ENCODE measurements around the gene CHMP6.
"Not testable (repeated sequence)": the region's sequence is repeated elsewhere in the genome, so short reads cannot be mapped to it uniquely, and the experiment has no call there.

CHMP6 gene

GRCh38 chr17:81030312-81030711 lies 38.7 kb downstream of the CHMP6 start:
- DNase-seq (ENCODE audit: low read depth in 2 of 2), result not testable (repeated sequence)

DNA sequence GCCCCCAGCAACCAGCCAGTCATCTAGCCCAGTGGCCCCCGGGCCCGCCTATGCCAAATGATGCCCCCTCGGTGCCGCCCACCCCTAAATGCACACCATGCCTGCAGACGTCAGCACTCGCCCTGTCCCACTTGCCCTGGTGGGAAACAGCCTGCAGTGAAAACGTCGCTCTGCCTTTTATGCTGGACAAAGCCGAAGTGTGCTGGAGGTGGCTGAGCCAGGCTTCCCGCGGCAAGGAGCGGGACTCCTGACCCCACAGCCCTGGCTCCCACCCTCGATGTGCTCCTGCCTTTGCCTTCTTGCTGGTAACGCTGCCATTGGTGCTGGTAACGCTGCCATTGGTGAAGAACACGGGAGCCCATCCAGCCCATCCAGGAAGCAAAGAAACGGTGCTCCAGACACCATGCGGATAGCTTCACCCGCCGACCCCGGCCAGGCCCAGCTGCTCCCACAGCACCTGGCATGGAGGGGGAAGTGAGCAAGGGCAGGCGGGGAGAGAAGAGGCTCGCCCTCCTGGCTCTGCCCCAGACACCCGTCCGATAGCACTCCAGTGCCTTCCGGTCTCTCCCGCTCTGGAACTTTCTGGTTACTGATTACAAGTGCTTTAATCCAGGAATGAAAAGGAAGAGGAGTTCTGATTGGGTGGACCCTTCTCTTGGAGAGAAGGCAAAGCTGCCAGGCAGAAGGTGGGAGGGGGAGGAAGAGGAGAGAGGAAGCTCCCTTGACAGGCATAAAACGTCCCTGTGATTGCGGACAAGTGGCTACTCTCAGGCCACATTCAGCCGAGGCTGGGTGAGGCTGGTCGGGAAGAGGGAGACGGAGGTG lies 39.3 kb downstream of the CHMP6 start:
- no peak for DNase-seq (ENCODE audit: low read depth in 2 of 2)

GRCh38 chr17:81031566-81032550 lies 40.2 kb downstream of the CHMP6 start:
- no peak for DNase-seq (ENCODE audit: low read depth in 2 of 2)

DNA sequence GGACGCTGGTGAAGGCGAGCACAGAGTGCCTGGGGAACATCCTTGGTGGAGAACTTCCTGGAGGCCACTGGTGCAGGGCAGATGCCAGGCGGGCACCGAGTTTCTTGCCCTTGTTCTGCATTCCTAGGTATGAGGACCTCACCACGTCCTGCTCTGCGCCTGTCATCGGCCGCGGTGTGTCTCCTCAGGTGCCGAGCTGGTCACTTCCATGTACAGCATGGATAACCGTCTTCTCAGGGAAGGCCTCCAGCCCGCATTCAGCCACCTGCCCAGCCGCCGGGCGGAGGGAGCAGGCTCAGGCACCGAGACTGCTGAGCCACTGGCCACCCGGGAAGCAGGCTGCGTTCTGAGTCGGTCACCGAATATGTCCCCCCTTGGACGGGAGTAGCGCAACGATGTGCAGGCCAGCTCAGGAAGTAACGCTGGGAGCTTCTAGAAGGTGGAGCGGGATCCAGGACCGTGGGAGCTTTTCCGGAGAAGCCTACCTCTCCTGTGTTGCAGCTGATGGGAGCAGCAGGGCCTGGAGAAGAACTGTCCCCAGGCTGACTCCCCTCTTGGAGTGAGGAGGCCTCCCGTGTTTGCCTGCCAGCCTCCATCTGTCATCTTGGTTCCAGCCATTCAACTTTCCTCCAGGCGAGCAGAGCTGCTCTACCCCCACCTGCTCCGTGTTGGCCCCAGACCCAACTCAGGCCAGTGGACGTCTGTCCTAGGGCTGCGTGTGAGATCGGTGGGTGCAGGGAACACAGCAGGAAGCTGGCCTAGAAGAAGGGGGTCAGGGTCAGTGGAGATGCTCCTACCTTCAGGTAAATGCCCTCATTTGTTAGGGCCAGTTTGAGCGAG lies 41.2 kb downstream of the CHMP6 start:
- DNase-seq (ENCODE audit: low read depth in 2 of 2), result no peak

DNA sequence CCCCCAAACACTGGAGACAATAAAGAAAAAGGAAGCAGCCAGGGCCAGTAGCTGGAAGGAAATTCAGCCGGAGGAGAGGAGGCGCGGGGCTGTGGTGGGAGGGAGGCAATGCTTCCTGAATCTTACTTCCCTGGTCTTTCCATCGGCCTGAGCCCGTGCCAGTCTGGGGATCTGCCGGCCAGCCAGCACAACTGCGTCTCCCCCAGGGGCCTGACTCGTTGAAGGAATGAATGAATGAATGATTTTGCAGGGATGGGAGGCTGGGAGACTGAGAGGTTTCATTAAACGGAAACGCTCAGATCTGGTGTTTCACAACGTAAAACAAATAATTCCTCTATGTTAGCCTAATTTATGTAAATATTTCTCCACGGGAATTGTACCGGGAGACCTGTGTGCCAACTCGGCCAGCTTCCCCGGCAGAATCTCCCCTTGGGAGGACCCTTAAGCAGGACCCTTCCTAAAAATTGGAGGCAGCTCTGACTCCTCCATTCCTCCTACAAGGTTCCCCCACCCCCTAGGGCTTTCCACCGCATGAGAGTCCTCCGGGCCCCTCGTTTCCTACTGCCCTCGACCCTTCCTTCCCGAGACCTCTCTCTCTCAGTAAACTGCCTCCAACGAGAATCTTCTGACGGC lies 42.0 kb downstream of the CHMP6 start:
- DNase-seq (ENCODE audit: low read depth in 2 of 2), result no peak

DNA sequence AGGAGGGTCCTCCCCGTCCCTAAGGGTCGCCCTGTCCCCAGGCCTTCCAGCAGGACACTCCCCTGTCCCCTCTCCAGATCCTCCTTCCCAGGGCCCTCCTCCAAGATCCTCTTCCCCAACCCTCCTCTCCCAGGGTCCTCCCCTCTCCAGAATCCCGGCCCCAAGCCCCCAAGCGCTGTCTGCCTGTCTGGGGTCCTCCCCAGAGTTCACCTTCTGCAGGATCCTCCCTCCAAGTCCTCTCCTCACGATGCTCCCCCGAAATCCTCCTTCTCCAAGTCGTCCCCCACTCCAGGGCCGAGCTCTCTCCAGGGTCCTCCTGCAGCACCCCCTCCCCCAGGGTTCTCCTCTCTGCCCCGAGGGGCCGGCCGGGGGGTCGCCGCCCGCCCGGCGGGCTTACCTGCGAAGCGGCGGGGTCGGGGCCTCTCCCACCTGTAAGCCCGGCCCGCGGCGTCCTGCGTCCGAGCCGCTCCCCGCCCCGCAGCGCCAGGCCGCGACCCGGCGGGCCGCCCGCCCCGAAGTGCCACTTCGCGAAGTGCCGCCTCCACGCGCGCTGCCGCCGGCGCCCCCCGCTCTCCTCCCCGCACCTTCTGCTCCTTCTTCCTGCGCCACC lies 42.6 kb downstream of the CHMP6 start:
- no peak for DNase-seq (ENCODE audit: low read depth in 2 of 2)

DNA sequence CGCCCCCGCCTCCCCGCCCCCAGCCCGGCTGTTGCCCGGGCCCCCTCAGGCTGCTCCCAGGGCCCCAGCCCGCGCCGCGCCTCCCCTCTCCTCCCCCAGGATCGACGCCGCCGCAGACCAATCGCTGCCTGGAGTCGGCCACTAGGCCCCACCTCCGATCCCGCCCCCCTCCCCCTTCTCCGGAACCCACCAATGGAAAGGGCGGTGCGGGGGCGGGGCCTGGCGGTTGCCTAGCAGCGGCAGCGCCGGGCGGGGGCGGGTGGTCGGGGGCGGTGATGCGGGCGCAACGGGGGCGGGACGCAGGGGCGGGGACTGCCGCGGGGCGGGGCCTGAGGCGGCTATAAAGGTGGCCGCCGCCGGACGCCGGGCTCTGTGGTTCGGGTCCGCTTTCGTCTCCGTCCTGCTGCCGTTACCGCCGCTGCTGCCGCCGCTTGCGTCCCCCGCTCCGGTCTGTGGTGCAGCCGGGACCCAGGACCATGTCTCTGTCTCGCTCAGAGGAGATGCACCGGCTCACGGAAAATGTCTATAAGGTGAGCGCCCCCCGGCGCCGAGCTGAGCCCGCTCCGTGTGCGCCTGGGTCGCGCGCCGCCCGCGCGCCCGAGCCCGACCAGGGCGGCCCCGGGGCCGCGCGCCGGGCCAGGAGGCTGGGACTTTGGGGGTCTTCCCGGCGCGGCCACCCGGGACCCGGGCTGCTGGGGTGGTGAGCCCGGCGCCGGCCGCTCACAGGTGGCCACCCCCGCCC lies 43.3 kb downstream of the CHMP6 start, which contains the start of gene BAIAP2:
TSS of gene BAIAP2 (plus strand) at position 373 of the 742 bp plus-strand sequence. CDS start at position 477, 104 bp downstream.
- peak; percentile 97 to 99 for DNase-seq (ENCODE audit: low read depth in 2 of 2)

GRCh38 chr17:81035521-81036196 lies 44.0 kb downstream of the CHMP6 start:
- no peak for DNase-seq (ENCODE audit: low read depth in 2 of 2)

GRCh38 chr17:81036197-81036941 lies 44.7 kb downstream of the CHMP6 start:
- DNase-seq (ENCODE audit: low read depth in 2 of 2), result no peak

GRCh38 chr17:81037026-81037797 lies 45.6 kb downstream of the CHMP6 start:
- no peak for DNase-seq (ENCODE audit: low read depth in 2 of 2)

GRCh38 chr17:81037798-81038733 lies 46.4 kb downstream of the CHMP6 start:
- no peak for DNase-seq (ENCODE audit: low read depth in 2 of 2)

GRCh38 chr17:81039096-81039495 lies 47.5 kb downstream of the CHMP6 start:
- DNase-seq (ENCODE audit: low read depth in 2 of 2), result no peak

DNA sequence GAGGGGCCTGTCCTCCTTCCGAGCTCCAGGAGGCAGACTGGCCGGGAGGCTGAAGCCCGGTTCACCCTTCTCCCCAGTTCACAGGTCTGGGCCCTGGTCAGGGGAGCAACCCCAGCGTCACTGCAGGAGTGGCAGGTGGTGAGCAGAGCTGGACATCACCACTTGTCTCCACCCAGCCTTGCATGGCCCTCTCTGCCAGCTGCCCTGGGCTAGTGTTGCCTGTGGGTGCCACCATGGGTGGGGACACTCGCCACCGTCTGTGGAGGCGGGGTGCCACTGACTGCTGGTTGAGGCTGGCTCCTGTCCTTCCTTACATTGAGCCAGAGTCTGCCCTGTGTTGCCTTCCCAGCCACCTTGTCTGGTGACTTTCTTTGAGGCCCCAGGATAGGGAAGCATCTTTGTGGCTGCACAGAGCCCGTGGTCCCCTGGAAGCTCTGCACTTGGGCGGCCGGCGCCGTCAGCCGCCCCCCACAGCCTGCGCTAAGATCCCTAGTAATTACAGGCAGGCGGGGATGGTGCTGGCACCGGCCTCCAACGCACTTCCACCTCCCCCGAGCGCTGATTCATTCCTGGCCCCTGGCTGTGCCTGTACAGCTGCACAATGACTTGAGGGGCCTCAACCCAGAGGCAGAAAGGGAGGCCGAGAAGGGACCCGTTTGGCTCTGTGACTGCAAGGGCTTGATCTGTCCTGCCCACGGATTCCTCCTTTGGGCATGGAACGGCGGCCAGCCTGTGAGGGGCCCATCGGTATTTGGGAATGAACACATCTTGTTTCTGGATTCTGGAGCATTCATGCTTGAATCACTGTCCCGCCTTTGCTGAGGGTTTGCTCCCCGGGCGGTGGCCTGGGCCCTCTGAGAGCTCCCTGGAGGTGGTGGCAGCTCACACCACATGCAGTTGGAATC lies 48.5 kb downstream of the CHMP6 start:
- no peak for DNase-seq (ENCODE audit: low read depth in 2 of 2)

- DNase-seq (ENCODE audit: low read depth in 2 of 2), result no peak
Measured at GRCh38 chr17:81040791-81041337, 49.2 kb downstream of the CHMP6 start.

DNA sequence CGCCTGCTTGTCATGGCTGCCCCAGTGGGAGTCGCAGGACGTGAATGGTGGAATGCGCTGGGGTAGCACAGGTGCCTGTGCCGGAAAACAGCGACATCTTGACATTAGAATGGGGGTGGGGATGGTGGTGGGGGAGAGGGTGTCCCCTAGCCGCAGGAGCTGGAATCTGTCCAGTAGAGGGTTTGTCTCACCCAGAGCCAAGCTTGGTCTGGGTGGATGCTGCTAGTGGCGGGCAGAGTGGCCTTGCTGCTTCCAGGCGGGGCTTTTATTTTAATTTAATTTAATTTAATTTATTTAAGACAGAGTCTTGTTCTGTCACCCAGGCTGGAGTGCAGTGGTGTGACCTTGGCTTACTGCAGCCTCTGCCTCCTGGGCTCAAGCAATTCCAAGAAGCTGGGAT lies 51.0 kb downstream of the CHMP6 start:
- DNase-seq (ENCODE audit: low read depth in 2 of 2), result no peak

Data from stimulated activated CD8-positive, alpha-beta memory T cell treated with anti-CD3 and anti-CD28 coated beads, Interleukin-2, amount 100 ng/mL, for 1 hour (primary cell).